A549 (cell line): ENCODE results near the gene LIMCH1.

Experiments used
- POLR2A ChIP-seq: IDR thresholded peaks from 2 replicates; pipeline ENCODE4 v1.6.1; 2012; ENCODE audit warnings: mild to moderate bottlenecking, low read length
- RAD21 ChIP-seq, 2 experiments: fragments of >200 bp in 1 of 2; sonication (Bioruptor Twin) in 1 of 2; formaldehyde crosslinking in 1 of 2; IDR thresholded peaks in 1 of 2; conservative IDR thresholded peaks in 1 of 2; 2 replicates in 1 of 2; 3 replicates in 1 of 2; pipeline ENCODE4 v1.6.1; 2012 to 2018; ENCODE audit warnings: inconsistent platforms in 1 of 2
- RNF2 ChIP-seq: fragments of 200-600 bp; sonication (generic); IDR thresholded peaks from 2 replicates; pipeline ENCODE4 v1.6.1; 2016; ENCODE audit warnings: low read depth, mild to moderate bottlenecking, antibody characterized with exemption, moderate library complexity, borderline replicate concordance
- SREBF2 ChIP-seq: fragments of 450-650 bp; IDR thresholded peaks from 2 replicates; pipeline ENCODE4 v1.6.1; 2014; ENCODE audit warnings: mild to moderate bottlenecking, moderate library complexity
- TF ChIP-seq, protein P1 (sequence below): fragments of >200 bp; sonication (Bioruptor Twin); formaldehyde crosslinking; IDR thresholded peaks from 3 replicates; pipeline ENCODE4 v1.5.1; 2016

- TF ChIP-seq POLR2A (no peak), SREBF2 (no peak), RNF2 (no peak), RAD21 (conservative IDR thresholded peaks at IDR 0.05 in 1 of 2, IDR thresholded peaks at IDR 0.05 in 1 of 2) (no peak)
- TF ChIP-seq, protein P1, sequence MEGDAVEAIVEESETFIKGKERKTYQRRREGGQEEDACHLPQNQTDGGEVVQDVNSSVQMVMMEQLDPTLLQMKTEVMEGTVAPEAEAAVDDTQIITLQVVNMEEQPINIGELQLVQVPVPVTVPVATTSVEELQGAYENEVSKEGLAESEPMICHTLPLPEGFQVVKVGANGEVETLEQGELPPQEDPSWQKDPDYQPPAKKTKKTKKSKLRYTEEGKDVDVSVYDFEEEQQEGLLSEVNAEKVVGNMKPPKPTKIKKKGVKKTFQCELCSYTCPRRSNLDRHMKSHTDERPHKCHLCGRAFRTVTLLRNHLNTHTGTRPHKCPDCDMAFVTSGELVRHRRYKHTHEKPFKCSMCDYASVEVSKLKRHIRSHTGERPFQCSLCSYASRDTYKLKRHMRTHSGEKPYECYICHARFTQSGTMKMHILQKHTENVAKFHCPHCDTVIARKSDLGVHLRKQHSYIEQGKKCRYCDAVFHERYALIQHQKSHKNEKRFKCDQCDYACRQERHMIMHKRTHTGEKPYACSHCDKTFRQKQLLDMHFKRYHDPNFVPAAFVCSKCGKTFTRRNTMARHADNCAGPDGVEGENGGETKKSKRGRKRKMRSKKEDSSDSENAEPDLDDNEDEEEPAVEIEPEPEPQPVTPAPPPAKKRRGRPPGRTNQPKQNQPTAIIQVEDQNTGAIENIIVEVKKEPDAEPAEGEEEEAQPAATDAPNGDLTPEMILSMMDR, result no peak
Observed at GRCh38 chr4:41602113-41602512, 64.2 kb downstream of the LIMCH1 start.
